Measurements from ENCODE around the gene SUPT3H.

The SUPT3H gene

DNA sequence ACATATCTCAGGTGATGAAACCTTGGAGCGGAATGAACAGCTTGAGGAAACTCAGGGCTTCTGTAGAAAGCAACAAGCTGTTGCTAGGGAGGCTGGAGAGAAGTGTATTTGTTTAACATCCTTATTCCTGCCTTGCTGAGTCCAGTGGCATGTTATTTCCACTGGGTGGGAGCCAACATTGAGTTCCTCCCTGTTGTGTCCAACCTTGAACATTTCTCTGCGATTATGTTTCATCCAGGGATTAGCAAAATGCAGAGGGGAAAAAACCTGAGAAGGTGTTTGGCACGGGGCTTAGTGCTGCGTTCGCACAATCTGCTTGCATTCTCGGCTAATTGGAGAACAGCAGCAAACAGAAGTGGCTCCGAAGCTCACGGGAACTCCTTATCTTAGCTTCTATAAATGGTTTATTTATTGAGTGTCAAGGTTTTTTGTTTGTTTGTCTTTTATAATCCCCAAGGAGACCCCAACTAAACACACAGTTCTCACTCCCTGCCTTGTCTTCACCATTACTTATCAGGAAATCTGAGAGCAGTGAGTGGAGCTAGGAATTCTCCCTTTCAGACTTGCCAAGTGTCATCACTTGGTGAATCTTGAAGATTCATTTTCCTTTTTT lies 577.5 kb downstream of the SUPT3H start:
- TF ChIP-seq, protein P1, sequence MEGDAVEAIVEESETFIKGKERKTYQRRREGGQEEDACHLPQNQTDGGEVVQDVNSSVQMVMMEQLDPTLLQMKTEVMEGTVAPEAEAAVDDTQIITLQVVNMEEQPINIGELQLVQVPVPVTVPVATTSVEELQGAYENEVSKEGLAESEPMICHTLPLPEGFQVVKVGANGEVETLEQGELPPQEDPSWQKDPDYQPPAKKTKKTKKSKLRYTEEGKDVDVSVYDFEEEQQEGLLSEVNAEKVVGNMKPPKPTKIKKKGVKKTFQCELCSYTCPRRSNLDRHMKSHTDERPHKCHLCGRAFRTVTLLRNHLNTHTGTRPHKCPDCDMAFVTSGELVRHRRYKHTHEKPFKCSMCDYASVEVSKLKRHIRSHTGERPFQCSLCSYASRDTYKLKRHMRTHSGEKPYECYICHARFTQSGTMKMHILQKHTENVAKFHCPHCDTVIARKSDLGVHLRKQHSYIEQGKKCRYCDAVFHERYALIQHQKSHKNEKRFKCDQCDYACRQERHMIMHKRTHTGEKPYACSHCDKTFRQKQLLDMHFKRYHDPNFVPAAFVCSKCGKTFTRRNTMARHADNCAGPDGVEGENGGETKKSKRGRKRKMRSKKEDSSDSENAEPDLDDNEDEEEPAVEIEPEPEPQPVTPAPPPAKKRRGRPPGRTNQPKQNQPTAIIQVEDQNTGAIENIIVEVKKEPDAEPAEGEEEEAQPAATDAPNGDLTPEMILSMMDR (IDR thresholded peaks at IDR 0.05; ENCODE audit: insufficient read depth, missing control alignments): no peak
- peak; percentile 41 for FAIRE-seq
- no peak for DNase-seq (ENCODE audit: insufficient read length, low spot score)

DNA sequence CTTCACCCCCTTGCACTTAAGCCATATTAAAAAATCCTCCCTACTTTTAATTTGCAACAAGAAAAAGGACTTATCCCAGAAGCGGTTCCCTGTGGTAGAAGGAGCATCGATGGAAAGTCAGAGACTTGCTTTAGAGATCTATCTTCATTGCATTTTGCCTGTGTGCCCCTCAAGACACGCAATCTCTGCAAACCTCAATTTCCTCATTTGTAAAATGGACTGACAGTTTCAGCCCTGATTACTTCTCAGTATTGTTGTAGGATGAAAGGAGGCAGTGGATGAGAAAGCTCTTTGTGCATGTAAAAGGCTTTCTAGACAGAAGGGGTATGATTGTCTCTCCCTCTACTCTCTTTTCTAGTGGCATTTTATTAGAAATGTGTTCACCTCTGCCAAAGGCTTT lies 580.0 kb downstream of the SUPT3H start:
- TF ChIP-seq, protein P1 (IDR thresholded peaks at IDR 0.05; ENCODE audit: insufficient read depth, missing control alignments): no peak
- FAIRE-seq (no peak), DNase-seq (ENCODE audit: insufficient read length, low spot score) (no peak)

DNA sequence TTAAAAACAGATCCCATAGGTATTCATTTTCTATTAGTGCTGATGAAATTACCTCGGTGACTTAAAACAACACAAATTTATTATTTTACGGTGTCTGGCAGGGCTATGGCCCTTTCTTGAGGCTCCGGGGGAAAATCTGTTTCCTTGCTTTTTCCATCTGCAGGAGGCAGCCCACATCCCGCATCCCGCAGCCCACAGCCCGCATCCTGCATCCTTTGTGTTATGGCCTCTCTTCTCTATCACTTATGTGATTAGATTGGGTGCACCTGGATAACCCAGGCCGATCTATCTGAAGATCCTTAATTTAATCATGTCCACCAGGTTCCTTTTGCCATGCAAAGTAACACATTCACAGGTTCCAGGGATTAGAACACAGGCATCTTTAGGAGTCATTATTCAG lies 582.4 kb downstream of the SUPT3H start:
- DNase-seq (ENCODE audit: insufficient read length, low spot score): no peak
- TF ChIP-seq, protein P1 (IDR thresholded peaks at IDR 0.05; ENCODE audit: insufficient read depth, missing control alignments): no peak
- no peak for FAIRE-seq

DNA sequence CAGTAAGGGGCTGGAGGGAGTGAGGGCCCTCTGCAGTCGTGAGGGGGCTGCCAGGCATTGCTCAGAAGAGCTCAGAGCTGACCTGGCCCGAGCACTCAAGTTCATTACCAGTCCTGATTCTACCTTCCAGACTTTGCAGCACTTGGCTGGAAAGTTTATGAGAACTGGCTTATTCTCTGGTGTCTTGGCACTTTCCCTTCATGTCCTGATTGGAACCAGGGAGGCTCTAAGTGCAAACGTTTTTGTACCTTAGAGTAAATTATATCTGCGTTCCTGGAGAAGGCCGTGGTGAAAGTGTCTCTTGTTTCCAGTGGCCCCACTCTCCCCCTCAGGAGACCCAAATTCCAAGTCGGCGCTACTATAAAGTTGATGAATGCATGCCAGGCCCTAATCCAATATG lies 587.9 kb downstream of the SUPT3H start:
- TF ChIP-seq, protein P1 (IDR thresholded peaks at IDR 0.05; ENCODE audit: insufficient read depth, missing control alignments): no peak
- DNase-seq (ENCODE audit: insufficient read length, low spot score): no peak
- FAIRE-seq: no peak

DNA sequence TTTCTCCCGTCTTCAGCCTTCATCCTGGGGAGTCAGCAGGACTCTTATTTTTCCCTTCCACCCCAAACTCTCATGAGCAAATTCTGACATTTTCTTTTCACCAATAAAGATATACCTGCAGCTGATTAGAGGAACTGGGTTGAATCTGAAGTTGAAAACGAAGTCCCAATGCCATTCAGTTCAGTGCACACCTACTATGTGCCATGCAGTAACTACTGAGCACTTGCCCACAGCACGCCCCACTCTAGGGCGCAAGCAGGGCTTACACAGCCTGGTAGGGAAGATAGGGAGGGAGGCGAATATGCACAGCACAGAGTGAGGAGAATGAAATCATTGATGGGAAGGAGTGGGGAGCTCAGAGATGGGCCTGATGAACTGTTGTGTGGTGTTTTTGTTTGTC lies 588.7 kb downstream of the SUPT3H start:
- TF ChIP-seq, protein P1 (IDR thresholded peaks at IDR 0.05; ENCODE audit: insufficient read depth, missing control alignments): no peak
- DNase-seq (ENCODE audit: insufficient read length, low spot score) (no peak), FAIRE-seq (no peak)

DNA sequence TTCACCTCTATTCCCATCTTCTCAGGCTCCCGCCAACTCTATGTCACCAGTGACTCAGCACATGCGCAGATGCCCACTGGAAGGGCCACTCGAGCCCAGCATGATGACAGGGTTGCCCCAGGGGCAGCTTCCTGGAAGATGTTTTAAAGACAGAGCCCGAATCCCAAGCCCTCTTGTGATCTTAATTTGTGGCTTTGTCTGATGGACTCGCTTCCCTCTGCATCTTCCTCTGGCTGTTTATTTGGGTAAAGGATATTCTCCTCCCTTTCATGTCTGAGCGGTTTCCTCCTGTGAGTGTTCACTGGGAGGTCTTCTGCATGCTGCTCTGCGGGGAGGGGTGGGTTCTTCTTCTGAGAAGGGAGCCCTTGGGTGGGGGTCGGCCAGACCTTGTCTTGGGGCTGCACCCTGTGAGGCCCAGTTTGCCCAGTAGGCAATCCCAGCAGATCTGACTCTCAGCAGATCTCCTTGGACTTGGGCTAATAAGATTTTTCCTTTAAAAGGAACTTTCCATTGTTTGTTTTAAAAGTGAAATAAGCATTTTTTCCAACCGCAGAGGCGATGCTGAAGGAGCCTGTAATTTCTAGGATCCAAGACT lies 589.2 kb downstream of the SUPT3H start:
- TF ChIP-seq, protein P1 (IDR thresholded peaks at IDR 0.05; ENCODE audit: insufficient read depth, missing control alignments): no peak
- no peak for FAIRE-seq
- no peak for DNase-seq (ENCODE audit: insufficient read length, low spot score)

DNA sequence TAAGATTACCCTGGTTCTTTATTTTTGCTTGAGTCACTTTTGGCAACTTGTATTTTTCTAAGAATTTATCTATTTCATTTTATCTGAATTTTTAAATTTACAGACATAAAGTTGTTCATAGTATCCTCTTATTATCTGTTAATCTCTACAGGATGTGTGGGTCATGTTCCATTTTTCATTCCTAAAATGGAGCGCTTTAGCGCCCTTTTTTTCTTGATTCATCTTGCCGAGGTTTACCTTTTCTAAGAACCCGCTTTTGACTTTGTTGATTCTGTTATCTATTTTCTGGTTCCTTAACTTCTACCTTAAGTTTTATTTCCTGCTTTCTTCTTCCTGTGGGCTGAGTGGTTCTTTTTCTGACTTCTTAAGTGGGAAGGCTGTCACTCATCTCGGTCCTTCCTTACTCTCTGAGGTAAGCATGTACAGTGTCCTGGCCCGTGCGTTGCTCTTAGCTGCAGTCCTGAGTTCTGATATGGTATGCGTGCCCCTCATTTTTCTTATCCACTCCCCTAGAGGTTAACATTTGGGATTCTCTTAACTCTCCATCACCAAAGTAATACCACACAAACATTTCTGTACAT lies 590.4 kb downstream of the SUPT3H start:
- DNase-seq (ENCODE audit: insufficient read length, low spot score) (no peak), FAIRE-seq (no peak)
- TF ChIP-seq, protein P1 (IDR thresholded peaks at IDR 0.05; ENCODE audit: insufficient read depth, missing control alignments): no peak
